GM19467 (cell line): ENCODE measurements around the gene ADSS1.
A peak's percentile ranks its signal among the peaks of the same experiment; 100 is the strongest.

ENCODE experiments used
- ATAC-seq: cut with Tn5 transposase; IDR thresholded peaks from one replicate; pipeline ENCODE4 v1.9.1; 2021; ENCODE audit warnings: mild to moderate bottlenecking, moderate library complexity; ENCODE audit not compliant: unreplicated experiment

Gene ADSS1

GRCh38 chr14:104766256-104766862, 42.3 kb downstream of the ADSS1 start:
- ATAC-seq, result no peak

GRCh38 chr14:104766863-104767633, 43.0 kb downstream of the ADSS1 start:
- no peak for ATAC-seq

- no peak for ATAC-seq
Measured at GRCh38 chr14:104767634-104767918, 43.5 kb downstream of the ADSS1 start.

GRCh38 chr14:104768437-104769323, 44.7 kb downstream of the ADSS1 start:
- peak; percentile 79 for ATAC-seq

- ATAC-seq, result no peak
Measured at GRCh38 chr14:104769324-104770071, 45.5 kb downstream of the ADSS1 start.

GRCh38 chr14:104770072-104770579, 46.1 kb downstream of the ADSS1 start:
- ATAC-seq, result no peak

- no peak for ATAC-seq
Measured at GRCh38 chr14:104770851-104771272, 46.8 kb downstream of the ADSS1 start.

GRCh38 chr14:104771374-104771773, 47.3 kb downstream of the ADSS1 start:
- ATAC-seq, result no peak

- ATAC-seq, result no peak
Measured at GRCh38 chr14:104771918-104772706, 48.1 kb downstream of the ADSS1 start.

GRCh38 chr14:104772707-104773504, 48.9 kb downstream of the ADSS1 start:
- no peak for ATAC-seq

- ATAC-seq, result no peak
Measured at GRCh38 chr14:104773505-104774452, 49.8 kb downstream of the ADSS1 start.

GRCh38 chr14:104774453-104775072, 50.5 kb downstream of the ADSS1 start:
- no peak for ATAC-seq

GRCh38 chr14:104775073-104775489, 51.1 kb downstream of the ADSS1 start:
- ATAC-seq, result no peak

- ATAC-seq, result no peak
Measured at GRCh38 chr14:104776481-104776880, 52.5 kb downstream of the ADSS1 start.

- ATAC-seq, result no peak
Measured at GRCh38 chr14:104776961-104777807, 53.2 kb downstream of the ADSS1 start.

- ATAC-seq, result no peak
Measured at GRCh38 chr14:104777808-104778249, 53.8 kb downstream of the ADSS1 start.
